GM18951 (cell line): ENCODE results near the gene ADARB2.

Experiments
- POLR2A ChIP-seq: IDR thresholded peaks from 4 replicates; pipeline ENCODE4 v1.6.1; 2011; ENCODE audit warnings: mild to moderate bottlenecking; ENCODE audit not compliant: insufficient read length, insufficient read depth; ENCODE audit errors: extremely low read depth
- in situ Hi-C: fragments of 300-500 bp; cut with MboI; formaldehyde crosslinking; loops from one replicate; pipeline ENCODE4 v1.12.0; 2022; ENCODE audit warnings: low sequenced_read_pairs, mixed read lengths, inconsistent platforms; ENCODE audit not compliant: unreplicated experiment

ADARB2 gene

DNA sequence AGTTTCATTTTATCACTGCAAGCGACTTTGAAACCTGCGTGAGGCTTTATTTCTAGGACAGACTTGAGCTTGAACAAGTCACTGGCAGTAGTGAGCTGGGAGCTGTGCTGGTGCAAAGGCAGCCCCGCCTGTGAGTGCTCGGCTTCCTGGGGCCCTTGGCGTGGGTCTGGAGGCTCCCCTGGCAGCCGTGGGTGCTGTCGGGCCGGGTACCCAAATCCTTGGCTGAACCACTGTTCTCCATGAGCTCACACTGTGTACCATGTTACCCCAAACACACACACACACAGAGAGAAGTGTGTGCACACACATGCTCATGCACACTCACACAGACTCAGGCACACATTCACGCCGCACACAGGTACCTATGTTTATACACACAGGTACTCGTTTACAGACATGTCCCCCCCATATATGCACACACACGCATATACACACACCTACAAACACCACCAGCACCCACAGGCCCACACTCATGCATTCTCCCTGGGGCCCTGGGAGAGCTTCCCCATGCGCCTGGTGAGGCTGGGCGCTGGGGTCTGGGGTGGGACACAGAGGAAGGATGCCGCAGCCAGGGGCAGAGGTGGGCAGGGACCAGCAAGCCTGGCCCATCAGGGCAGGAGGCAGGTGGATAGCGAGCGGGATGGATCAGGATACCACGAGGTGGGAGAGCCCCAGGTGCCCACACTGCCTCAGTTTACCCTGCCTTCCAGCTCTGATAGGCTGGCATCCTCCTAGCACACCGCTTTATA is 158.8 kb downstream of the ADARB2 start:
- in situ Hi-C loops, result no loop called here
- no peak for TF ChIP-seq POLR2A

DNA sequence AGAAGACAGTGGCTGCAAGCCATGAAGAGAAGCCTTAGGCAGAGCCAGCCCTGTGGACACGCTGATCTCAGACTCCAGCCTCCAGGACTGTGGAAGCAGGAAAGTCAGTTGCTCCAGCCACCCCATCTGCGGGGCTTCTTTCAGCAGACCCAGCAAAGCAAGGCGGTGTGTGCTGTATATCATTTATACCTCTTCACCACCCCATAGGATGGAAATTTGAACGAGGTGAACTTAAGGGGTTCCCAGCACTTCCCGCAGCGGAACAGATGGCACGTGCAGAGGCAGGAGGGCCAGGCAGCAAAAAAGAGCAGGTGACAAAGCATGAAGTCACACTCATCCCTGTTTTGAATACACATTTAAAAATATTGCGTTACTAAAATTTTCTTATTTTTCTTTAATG is 159.4 kb downstream of the ADARB2 start:
- in situ Hi-C loops, result no loop called here
- no peak for TF ChIP-seq POLR2A

DNA sequence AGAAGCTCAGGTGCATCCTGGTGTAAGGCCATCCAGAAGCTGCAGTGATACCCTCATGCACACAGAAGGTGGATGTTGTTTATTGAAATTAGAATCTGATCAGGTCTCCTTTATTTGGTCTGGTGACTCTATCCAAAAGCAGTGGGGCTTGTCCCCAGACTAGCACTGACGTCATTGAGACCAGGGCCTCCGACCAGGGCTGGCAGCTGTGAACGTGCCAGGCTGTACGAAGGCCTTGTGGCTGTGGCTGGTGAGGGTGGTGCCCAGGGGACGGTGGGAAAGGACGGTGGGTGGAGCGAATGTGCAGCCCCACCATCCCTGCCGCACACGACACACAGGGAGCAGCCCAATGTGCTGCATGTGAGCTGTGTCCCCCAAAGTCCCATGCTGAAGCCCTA is 160.0 kb downstream of the ADARB2 start:
- in situ Hi-C loops, result no loop called here

DNA sequence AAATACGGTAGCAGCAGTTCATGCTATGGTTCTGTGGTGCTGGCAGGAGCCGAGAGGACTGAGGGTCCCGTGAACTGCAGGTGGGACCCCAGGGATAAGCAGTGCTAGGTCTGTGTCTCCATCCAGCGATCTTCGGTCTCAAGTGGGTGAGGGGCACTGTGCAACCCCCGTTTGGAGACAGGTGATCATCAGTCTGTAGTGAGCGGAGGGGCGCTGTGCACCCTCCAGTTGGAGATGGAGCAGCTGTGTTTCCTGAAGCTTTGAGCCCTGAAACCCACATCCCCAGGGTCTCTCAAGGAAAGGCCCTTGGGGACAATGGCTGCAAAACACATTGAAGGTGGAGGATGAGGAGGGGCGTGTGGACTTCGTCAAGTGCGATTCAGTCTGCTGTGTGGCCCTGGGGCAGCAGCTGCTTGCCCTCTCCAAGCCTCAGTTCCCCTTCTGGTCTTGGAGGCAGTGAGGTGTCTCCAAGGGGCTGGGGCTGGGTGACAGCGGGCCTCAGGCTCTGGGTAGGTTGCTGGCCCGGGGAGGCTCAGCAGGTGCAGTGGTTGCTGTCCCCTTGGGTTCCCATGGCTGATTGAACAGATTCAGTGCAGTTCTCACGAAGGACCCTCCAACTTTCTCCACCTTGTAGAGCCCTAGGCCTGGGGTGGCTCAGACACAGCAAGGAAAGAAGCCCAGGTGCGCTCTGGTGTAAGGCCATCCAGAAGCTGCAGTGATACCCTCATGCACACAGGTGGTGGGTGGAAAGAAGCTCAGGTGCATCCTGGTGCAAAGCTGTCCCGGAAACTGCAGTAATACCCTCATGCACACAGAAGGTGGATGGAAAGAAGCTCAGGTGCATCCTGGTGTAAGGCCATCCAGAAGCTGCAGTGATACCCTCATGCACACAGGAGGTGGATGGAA is 160.6 kb downstream of the ADARB2 start:
- no peak for TF ChIP-seq POLR2A
- in situ Hi-C loops, result no loop called here

More for the DNA sequence above, 160.0 kb downstream of the ADARB2 start:
- TF ChIP-seq POLR2A, result no peak

DNA sequence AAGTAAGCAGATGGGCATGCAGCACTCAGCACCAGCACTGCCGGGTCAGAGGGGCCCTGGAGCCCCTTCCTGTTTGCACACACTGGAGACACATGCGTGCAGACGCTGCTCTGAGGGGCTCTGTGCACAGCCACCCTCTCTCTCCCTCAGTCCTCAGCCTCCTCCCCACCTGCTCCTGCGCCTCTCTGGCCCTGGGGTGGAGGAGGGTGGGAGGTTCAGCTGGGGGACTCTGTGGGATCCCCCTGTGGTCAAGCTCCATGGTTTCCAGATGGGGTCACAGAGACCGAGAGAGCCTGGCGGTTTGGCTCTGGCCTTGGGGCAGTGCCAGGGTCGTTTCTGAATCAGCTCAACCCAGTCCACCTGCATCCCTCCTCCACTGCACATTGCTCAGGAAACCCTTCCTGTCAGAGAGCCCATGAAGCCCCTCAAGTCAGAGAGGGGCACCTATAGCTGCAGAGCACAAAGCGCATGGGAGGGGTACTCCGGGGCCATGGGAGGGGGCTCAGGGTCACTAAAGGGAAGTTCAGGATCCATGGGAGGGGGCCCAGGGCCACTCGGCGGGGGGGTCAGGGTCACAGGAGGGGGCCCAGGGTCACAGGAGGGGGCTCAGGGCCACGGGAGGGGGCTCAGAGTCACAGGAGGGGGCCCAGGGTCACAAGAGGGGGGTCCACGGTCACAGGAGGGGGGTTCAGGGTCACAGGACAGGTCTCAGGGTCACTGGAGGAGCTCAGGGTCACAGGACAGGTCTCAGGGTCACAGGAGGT is 161.7 kb downstream of the ADARB2 start:
- TF ChIP-seq POLR2A, result no peak
- in situ Hi-C loops, result no loop called here

DNA sequence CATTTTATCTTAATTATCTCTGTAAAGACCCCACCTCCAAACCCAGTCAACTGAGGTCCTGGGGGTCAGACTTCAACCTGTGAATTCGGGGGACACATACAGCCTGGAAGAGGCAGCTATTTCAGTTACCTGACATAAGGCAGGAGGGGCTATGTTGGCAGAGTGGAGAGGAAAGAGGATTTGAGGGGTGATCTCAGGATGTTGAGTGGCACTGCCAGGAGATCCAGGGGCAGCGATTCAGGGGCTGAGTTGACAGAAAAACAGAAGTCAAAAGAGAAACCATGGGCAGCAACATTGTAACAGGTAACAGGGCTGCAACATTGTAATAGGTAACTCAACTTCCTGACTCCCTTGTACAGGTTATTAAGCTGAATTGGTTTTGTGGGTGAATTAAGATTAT is 162.6 kb downstream of the ADARB2 start:
- in situ Hi-C loops, result no loop called here
- TF ChIP-seq POLR2A, result no peak

DNA sequence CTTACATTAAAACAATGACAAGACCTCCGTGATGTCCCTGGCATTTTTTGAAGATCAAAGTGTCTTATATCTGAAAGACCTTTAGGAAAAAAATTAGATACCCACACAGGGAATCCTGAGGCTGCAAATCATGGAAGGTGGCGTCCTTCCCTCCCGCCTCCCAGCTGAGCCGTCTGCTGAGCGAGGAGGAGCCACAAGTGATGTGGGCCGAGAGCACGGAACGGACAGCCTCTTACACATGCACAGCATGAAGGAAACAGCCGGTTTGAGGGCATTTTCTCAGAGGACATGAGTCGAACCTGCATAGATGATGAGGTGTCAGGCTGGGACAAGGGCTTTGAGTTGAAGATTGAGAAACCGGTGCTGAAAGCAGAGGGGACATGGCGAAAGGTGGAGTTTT is 163.3 kb downstream of the ADARB2 start:
- TF ChIP-seq POLR2A, result no peak
- in situ Hi-C loops, result no loop called here

DNA sequence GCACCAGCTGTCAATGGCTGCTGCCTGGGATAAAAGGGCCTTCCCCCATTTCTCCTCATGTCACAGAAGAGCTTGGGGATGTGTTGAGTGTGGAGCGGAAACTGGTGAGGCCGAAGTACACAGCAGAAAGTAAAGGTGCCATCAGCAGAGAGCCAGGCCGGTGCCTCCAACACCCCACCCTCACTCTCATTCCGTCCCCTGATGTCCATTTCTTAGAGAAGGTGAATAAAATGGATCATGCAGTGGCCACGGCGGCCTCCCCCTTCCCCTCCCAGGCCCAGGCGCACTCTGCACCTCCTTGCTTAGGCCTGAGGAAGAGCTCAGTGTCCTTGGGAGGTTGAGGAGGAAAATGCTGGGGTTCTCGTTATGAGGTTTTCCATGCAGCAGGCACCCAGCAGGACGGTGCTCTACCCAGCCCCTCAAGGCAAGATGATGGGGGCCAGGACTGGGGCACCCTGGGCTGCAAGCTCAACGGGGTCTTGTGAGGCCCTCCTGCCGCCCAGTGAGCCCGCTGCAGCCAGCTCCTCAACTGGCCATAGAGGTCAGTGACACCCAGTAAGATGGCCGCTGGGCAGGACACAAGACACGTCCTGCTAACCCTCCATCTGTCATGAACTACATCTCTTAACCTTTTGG is 163.9 kb downstream of the ADARB2 start:
- no peak for TF ChIP-seq POLR2A
- in situ Hi-C loops, result no loop called here

DNA sequence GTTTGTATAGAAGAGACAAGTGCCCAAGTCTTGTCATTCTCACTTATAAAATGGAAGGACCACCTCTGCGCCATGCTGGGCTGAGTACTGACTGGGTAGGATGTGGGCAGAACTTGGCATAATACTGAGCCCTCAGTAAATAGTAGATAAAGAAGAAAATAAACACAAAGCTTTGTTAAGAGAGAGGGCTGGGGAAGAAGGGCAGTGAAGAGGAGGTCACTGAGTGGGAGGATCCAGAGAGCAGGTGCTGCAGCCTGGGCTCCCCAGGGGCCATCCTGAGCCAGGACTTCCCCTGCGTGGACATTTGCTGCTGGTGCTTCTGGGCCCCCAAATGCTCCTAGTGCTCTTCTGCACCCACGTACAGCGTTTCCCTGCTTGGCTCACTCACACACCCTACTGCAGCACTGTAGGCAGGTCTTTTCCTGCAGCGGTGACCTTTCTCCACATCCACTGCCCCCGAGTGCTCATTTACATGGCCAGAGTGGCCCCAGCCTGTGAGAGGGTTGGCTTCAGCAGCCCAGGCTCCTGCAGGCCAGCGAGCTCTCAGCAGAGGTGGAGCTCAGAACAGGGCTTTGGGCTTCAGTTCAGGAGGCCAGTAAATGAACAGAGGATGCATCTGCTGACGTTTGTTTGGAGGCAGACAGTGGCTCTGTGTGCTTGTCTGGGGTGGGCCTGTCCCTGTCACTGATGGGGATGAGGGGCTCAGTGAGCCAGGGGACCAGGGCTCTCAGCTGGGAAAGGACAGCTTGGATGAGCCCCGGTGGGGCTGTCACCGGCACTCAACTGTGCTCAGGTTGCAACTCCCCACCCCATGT is 164.6 kb downstream of the ADARB2 start:
- TF ChIP-seq POLR2A, result no peak
- in situ Hi-C loops, result no loop called here

DNA sequence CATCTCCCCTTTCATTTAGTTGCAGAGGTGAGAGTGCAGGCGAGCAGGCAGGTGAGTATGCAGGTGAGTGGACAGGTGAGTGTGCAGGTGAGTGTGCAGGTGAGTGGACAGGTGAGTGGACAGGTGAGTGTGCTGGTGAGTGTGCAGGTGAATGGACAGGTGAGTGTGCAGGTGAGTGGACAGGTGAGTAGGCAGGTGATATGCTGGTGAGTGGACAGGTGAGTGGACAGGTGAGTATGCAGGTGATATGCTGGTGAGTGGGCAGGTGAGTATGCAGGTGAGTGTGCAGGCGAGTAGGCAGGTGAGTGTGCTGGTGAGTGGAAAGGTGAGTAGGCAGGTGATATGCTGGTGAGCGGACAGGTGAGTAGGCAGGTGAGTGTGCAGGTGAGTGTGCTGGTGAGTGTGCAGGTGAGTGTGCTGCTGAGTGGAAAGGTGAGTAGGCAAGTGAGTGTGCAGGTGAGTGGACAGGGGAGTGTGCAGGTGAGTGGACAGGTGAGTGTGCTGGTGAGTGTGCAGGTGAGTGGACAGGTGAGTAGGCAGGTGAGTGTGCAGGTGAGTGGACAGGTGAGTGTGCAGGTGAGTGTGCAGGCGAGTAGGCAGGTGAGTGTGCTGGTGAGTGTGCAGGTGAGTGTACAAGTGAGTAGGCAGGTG is 165.6 kb downstream of the ADARB2 start:
- in situ Hi-C loops, result no loop called here
- no peak for TF ChIP-seq POLR2A

DNA sequence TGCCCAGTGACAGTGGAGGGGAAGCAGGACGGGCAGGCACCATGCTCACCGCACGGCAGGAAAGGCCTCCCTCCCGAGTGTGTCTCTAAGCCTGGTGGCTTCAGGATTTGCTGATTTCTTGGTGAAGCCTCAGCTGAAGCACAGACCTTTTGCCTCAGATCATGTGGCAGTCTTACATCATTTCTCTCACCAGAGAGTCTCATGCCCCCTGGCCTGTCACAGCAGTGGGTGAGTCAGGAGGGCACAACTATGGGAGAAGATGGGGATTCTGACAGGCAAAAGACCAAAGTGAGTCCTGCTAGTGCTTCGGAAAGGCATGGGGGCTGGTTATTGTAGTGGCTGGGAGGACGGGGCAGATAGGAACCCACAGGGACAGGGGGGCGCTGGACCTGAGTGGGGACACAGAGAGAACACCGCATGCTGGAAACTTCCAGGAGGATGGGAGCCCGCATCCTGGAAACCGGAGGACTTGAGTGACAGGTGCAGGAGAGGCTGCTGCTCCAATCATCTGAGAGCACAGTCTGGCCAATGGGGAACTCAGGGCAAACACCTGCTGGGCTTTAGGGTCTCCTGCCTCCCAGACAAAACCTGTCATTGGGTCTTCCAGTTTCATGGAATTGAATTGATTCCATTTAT is 166.8 kb downstream of the ADARB2 start:
- TF ChIP-seq POLR2A, result no peak
- in situ Hi-C loops, result no loop called here

DNA sequence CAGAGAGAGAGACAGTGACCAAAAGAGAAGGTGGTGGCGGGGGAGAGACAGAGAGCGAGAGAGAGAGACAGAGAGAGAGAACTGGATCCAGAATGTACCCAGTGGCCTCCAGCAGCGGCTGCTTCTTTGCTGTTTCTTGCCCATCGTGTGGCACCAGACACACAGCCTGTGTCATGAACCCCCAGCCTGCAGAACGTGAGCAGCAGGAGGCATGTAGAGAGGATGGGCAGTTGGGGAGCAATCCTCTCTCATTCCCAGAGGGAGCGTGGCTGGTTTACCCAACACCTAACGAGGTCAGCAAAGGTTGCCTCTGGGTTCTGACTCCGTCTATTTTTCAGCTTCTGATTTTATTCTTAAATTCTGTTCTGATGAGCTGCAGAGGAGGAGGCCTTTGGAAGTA is 168.1 kb downstream of the ADARB2 start:
- no peak for TF ChIP-seq POLR2A
- in situ Hi-C loops, result no loop called here
